Activated naive CD8-positive, alpha-beta T cell treated with anti-CD3 and anti-CD28 coated beads for 36 hours (primary cell): Measurements from ENCODE around the gene B9D1. TPM values are rescaled to one million over a fixed set of nuclear protein-coding genes. Genes with fewer than 3 reads are reported as not detected.

Experiments used
- DNase-seq: peaks from one replicate; pipeline ENCODE4 v3.0.0; 2021
- H3K27ac Mint-ChIP-seq: one replicate; pipeline ENCODE4 v1.8.0; 2022; ENCODE audit warnings: mild to moderate bottlenecking, moderate library complexity, mixed read lengths
- H3K27me3 Mint-ChIP-seq: one replicate; pipeline ENCODE4 v1.8.0; 2022; ENCODE audit warnings: mild to moderate bottlenecking, mixed read lengths
- H3K36me3 Mint-ChIP-seq: one replicate; pipeline ENCODE4 v1.8.0; 2021; ENCODE audit warnings: mild to moderate bottlenecking, mixed read lengths
- H3K4me1 Mint-ChIP-seq: one replicate; pipeline ENCODE4 v1.8.0; 2021; ENCODE audit warnings: mixed read lengths
- H3K4me3 Mint-ChIP-seq: one replicate; pipeline ENCODE4 v1.8.0; 2022; ENCODE audit warnings: mild to moderate bottlenecking, moderate library complexity, mixed read lengths
- H3K9me3 Mint-ChIP-seq: one replicate; pipeline ENCODE4 v1.8.0; 2022; ENCODE audit warnings: mixed read lengths
- total RNA-seq, 2 experiments: library from RNA; stranded (reverse); gene quantifications; one replicate each; pipeline ENCODE4 v1.2.3, GENCODE V29; 2021

Gene B9D1
- total RNA-seq, 2 experiments from 2014 or later: 4.7 to 7.3 TPM

GRCh38 chr17:19372011-19372370, 9.5 kb upstream of the B9D1 start:
- Mint-ChIP-seq H3K27ac (no peak overlapping the region), H3K27me3 (no peaks in the 10 kb centered on the region), H3K4me1 (peaks cover 27% of the 10 kb centered on the region), H3K4me3 (no peak overlapping the region), H3K36me3 (no peaks in the 10 kb centered on the region), H3K9me3 (no peaks in the 10 kb centered on the region)
- DNase-seq: no peak

- Mint-ChIP-seq H3K36me3 (no peaks in the 10 kb centered on the region), H3K4me1 (peaks cover 23% of the 10 kb centered on the region), H3K9me3 (no peaks in the 10 kb centered on the region), H3K27ac (no peak overlapping the region), H3K27me3 (no peaks in the 10 kb centered on the region), H3K4me3 (peak overlapping the region; percentile 14)
- no peak for DNase-seq
Observed at GRCh38 chr17:19371259-19372010, 8.9 kb upstream of the B9D1 start.

GRCh38 chr17:19370493-19370960, 8.0 kb upstream of the B9D1 start:
- Mint-ChIP-seq H3K27me3 (no peaks in the 10 kb centered on the region), H3K36me3 (no peaks in the 10 kb centered on the region), H3K27ac (no peak overlapping the region), H3K9me3 (no peaks in the 10 kb centered on the region), H3K4me1 (peaks cover 18% of the 10 kb centered on the region), H3K4me3 (no peak overlapping the region)
- no peak for DNase-seq

GRCh38 chr17:19369846-19370492, 7.4 kb upstream of the B9D1 start:
- Mint-ChIP-seq H3K4me3 (no peak overlapping the region), H3K9me3 (no peaks in the 10 kb centered on the region), H3K27ac (no peak overlapping the region), H3K27me3 (no peaks in the 10 kb centered on the region), H3K4me1 (peaks cover 18% of the 10 kb centered on the region), H3K36me3 (no peaks in the 10 kb centered on the region)
- no peak for DNase-seq

- H3K9me3 Mint-ChIP-seq: no peaks in the 10 kb centered on the region
- H3K27ac Mint-ChIP-seq: no peak overlapping the region
- DNase-seq: no peak
- H3K27me3 Mint-ChIP-seq: no peaks in the 10 kb centered on the region
- H3K4me1 Mint-ChIP-seq: peaks cover 18% of the 10 kb centered on the region
- no peaks in the 10 kb centered on the region for H3K36me3 Mint-ChIP-seq
- no peak overlapping the region for H3K4me3 Mint-ChIP-seq
Observed at GRCh38 chr17:19369107-19369778, 6.7 kb upstream of the B9D1 start.

GRCh38 chr17:19368229-19368628, 5.7 kb upstream of the B9D1 start:
- Mint-ChIP-seq H3K27ac (no peak overlapping the region), H3K4me3 (no peak overlapping the region), H3K27me3 (peaks cover 4% of the 10 kb centered on the region), H3K9me3 (no peaks in the 10 kb centered on the region), H3K36me3 (no peaks in the 10 kb centered on the region), H3K4me1 (peaks cover 18% of the 10 kb centered on the region)
- DNase-seq: no peak

- Mint-ChIP-seq H3K4me1 (peaks cover 22% of the 10 kb centered on the region), H3K27me3 (peaks cover 4% of the 10 kb centered on the region)
- DNase-seq: no peak
Observed at GRCh38 chr17:19366637-19366972, 4.1 kb upstream of the B9D1 start.

GRCh38 chr17:19365833-19366636, 3.5 kb upstream of the B9D1 start:
- Mint-ChIP-seq H3K4me3 (no peak overlapping the region), H3K27ac (no peak overlapping the region)

More at GRCh38 chr17:19366637-19366972, 4.1 kb upstream of the B9D1 start:
- Mint-ChIP-seq H3K36me3 (no peaks in the 10 kb centered on the region), H3K27ac (no peak overlapping the region), H3K4me3 (no peak overlapping the region), H3K9me3 (no peaks in the 10 kb centered on the region)

GRCh38 chr17:19365499-19365817, 2.9 kb upstream of the B9D1 start:
- no peak for DNase-seq
- Mint-ChIP-seq H3K4me1 (peaks cover 18% of the 10 kb centered on the region), H3K9me3 (no peaks in the 10 kb centered on the region), H3K36me3 (no peaks in the 10 kb centered on the region), H3K27me3 (peaks cover 4% of the 10 kb centered on the region), H3K27ac (no peak overlapping the region), H3K4me3 (no peak overlapping the region)

More at GRCh38 chr17:19365833-19366636, 3.5 kb upstream of the B9D1 start:
- H3K9me3 Mint-ChIP-seq: no peaks in the 10 kb centered on the region
- H3K36me3 Mint-ChIP-seq: no peaks in the 10 kb centered on the region
- no peak for DNase-seq
- peaks cover 4% of the 10 kb centered on the region for H3K27me3 Mint-ChIP-seq
- H3K4me1 Mint-ChIP-seq: peaks cover 22% of the 10 kb centered on the region

- peaks cover 4% of the 10 kb centered on the region for H3K27me3 Mint-ChIP-seq
- peaks cover 12% of the 10 kb centered on the region for H3K4me1 Mint-ChIP-seq
- no peak overlapping the region for H3K27ac Mint-ChIP-seq
- H3K9me3 Mint-ChIP-seq: no peaks in the 10 kb centered on the region
- DNase-seq: no peak
- no peak overlapping the region for H3K4me3 Mint-ChIP-seq
- no peaks in the 10 kb centered on the region for H3K36me3 Mint-ChIP-seq
Observed at GRCh38 chr17:19364699-19365498, 2.4 kb upstream of the B9D1 start.

GRCh38 chr17:19363460-19364035, 1.0 kb upstream of the B9D1 start:
- no peak overlapping the region for H3K4me3 Mint-ChIP-seq
- peaks cover 4% of the 10 kb centered on the region for H3K27me3 Mint-ChIP-seq
- H3K4me1 Mint-ChIP-seq: peaks cover 6% of the 10 kb centered on the region
- H3K9me3 Mint-ChIP-seq: no peaks in the 10 kb centered on the region
- no peak for DNase-seq
- no peak overlapping the region for H3K27ac Mint-ChIP-seq
- no peaks in the 10 kb centered on the region for H3K36me3 Mint-ChIP-seq

- H3K27me3 Mint-ChIP-seq: peaks cover 4% of the 10 kb centered on the region
- peaks cover 6% of the 10 kb centered on the region for H3K4me1 Mint-ChIP-seq
- no peaks in the 10 kb centered on the region for H3K9me3 Mint-ChIP-seq
- peak overlapping the region; percentile 82 for H3K4me3 Mint-ChIP-seq
- no peak for DNase-seq
- H3K36me3 Mint-ChIP-seq: no peaks in the 10 kb centered on the region
- no peak overlapping the region for H3K27ac Mint-ChIP-seq
Observed at GRCh38 chr17:19363114-19363438, 553 bp upstream of the B9D1 start.

- no peak for DNase-seq
- Mint-ChIP-seq H3K36me3 (no peaks in the 10 kb centered on the region), H3K27me3 (peaks cover 4% of the 10 kb centered on the region), H3K9me3 (no peaks in the 10 kb centered on the region), H3K4me1 (peaks cover 6% of the 10 kb centered on the region), H3K4me3 (peak overlapping the region; percentile 82), H3K27ac (no peak overlapping the region)
Observed at GRCh38 chr17:19361944-19362276, 613 bp downstream of the B9D1 start.

GRCh38 chr17:19361326-19361725, 1.2 kb downstream of the B9D1 start:
- Mint-ChIP-seq H3K27me3 (peaks cover 4% of the 10 kb centered on the region), H3K4me3 (peak overlapping the region; percentile 24), H3K9me3 (no peaks in the 10 kb centered on the region), H3K27ac (no peak overlapping the region), H3K36me3 (no peaks in the 10 kb centered on the region), H3K4me1 (peaks cover 6% of the 10 kb centered on the region)
- no peak for DNase-seq
